CD14-positive monocyte (primary cell): ENCODE data around the gene HTR6. TPM values are rescaled to one million over a fixed set of nuclear protein-coding genes. Genes with fewer than 3 reads are reported as not detected.

Experiments used
- DNase-seq, 3 donors: peaks; one replicate each; pipeline ENCODE4 v3.0.0-alpha.2; 2011 to 2022
- H2AFZ ChIP-seq: 2 replicates; pipeline ENCODE4 v1.6.0; 2012; ENCODE audit warnings: mild to moderate bottlenecking, low read depth, low read length, inconsistent platforms; ENCODE audit not compliant: insufficient read depth, poor library complexity, severe bottlenecking
- H3K27ac ChIP-seq, 2 donors: 1 replicate in 1 of 2; 2 replicates in 1 of 2; pipeline ENCODE4 v1.5.1; 2012 to 2013; ENCODE audit warnings: low read length in 2 of 2, control low read depth in 1 of 2, inconsistent platforms in 1 of 2, low read depth in 1 of 2, mild to moderate bottlenecking in 1 of 2
- H3K27me3 ChIP-seq, 2 donors: one replicate each; pipeline versions ENCODE4 v1.6.0 to v1.6.1; 2011 to 2013; ENCODE audit warnings: low read length in 2 of 2; ENCODE audit not compliant: control insufficient read depth in 2 of 2, insufficient read depth in 2 of 2
- H3K36me3 ChIP-seq, 2 donors: replicated peaks in 1 of 2; 1 replicate in 1 of 2; 2 replicates in 1 of 2; pipeline versions ENCODE4 v1.5.1 to v1.6.1; 2012 to 2013; ENCODE audit warnings: low read length in 2 of 2, control low read depth in 1 of 2, inconsistent platforms in 1 of 2, mild to moderate bottlenecking in 1 of 2; ENCODE audit not compliant: insufficient read depth in 2 of 2, control insufficient read depth in 1 of 2
- H3K4me1 ChIP-seq, 2 donors: 1 replicate in 1 of 2; 2 replicates in 1 of 2; pipeline versions ENCODE4 v1.5.1 to v1.6.1; 2012 to 2013; ENCODE audit warnings: low read length in 2 of 2, control low read depth in 1 of 2, inconsistent platforms in 1 of 2, mild to moderate bottlenecking in 1 of 2, moderate library complexity in 1 of 2; ENCODE audit not compliant: insufficient read depth in 2 of 2, control insufficient read depth in 1 of 2
- H3K4me2 ChIP-seq: replicated peaks from 2 replicates; pipeline ENCODE3; 2012; ENCODE audit warnings: low read length, moderate library complexity, mild to moderate bottlenecking; ENCODE audit not compliant: poor library complexity, severe bottlenecking; ENCODE audit errors: extremely low read depth
- H3K4me3 ChIP-seq, 3 experiments: fragments of 200-600 bp in 1 of 3; sonication (generic) in 1 of 3; replicated peaks in 1 of 3; 1 replicate in 2 of 3; 2 replicates in 1 of 3; pipeline ENCODE4 v1.5.1; 2011 to 2013; ENCODE audit warnings: low read length in 3 of 3, mild to moderate bottlenecking in 3 of 3, control low read depth in 2 of 3, low read depth in 2 of 3, inconsistent platforms in 1 of 3, moderate library complexity in 1 of 3
- H3K79me2 ChIP-seq: 2 replicates; pipeline ENCODE4 v1.6.0; 2012; ENCODE audit warnings: mild to moderate bottlenecking, control low read depth, inconsistent platforms, low read length, moderate library complexity; ENCODE audit not compliant: insufficient read depth
- H3K9ac ChIP-seq: 2 replicates; pipeline ENCODE4 v1.6.0; 2017; ENCODE audit warnings: low read length, mild to moderate bottlenecking; ENCODE audit not compliant: insufficient read depth, poor library complexity, severe bottlenecking
- H3K9me3 ChIP-seq, 2 donors: replicated peaks in 1 of 2; 1 replicate in 1 of 2; 2 replicates in 1 of 2; pipeline versions ENCODE4 v1.5.1 to v1.6.1; 2012 to 2013; ENCODE audit warnings: low read length in 2 of 2, control low read depth in 1 of 2; ENCODE audit not compliant: control insufficient read depth in 1 of 2, insufficient read depth in 1 of 2
- H4K20me1 ChIP-seq: 2 replicates; pipeline ENCODE4 v1.6.0; 2012; ENCODE audit warnings: mild to moderate bottlenecking, low read length, control low read depth, moderate library complexity; ENCODE audit not compliant: insufficient read depth
- H3K27ac Mint-ChIP-seq, 7 donors: one replicate each; pipeline ENCODE4 v1.8.0; 2020; ENCODE audit warnings: mild to moderate bottlenecking in 7 of 7, mixed read lengths in 7 of 7, moderate library complexity in 6 of 7, inconsistent platforms in 2 of 7
- H3K27me3 Mint-ChIP-seq, 3 donors: one replicate each; pipeline ENCODE4 v1.8.0; 2021 to 2022; ENCODE audit warnings: low read depth in 3 of 3, mild to moderate bottlenecking in 3 of 3, mixed read lengths in 3 of 3, moderate library complexity in 3 of 3, inconsistent platforms in 1 of 3
- H3K36me3 Mint-ChIP-seq, 2 donors: one replicate each; pipeline ENCODE4 v1.8.0; 2020; ENCODE audit warnings: mixed read lengths in 2 of 2, inconsistent platforms in 1 of 2, mild to moderate bottlenecking in 1 of 2
- H3K4me1 Mint-ChIP-seq: one replicate; pipeline ENCODE4 v1.8.0; 2020; ENCODE audit warnings: mild to moderate bottlenecking, mixed read lengths
- H3K4me3 Mint-ChIP-seq, 2 donors: one replicate each; pipeline ENCODE4 v1.8.0; 2020; ENCODE audit warnings: mild to moderate bottlenecking in 2 of 2, mixed read lengths in 2 of 2, moderate library complexity in 1 of 2
- H3K9me3 Mint-ChIP-seq, 7 donors: one replicate each; pipeline ENCODE4 v1.8.0; 2020 to 2022; ENCODE audit warnings: mixed read lengths in 7 of 7, mild to moderate bottlenecking in 6 of 7, moderate library complexity in 6 of 7, inconsistent platforms in 2 of 7
- WGBS: methylation state at CpG from one replicate; pipeline ENCODE4 v1.1.5; 2013; ENCODE audit warnings: missing lambda C conversion rate; ENCODE audit not compliant: insufficient coverage; 5-methylcytosine and 5-hydroxymethylcytosine counted together
- intact Hi-C, 2 donors: fragments of 100-400 bp; cut with micrococcal nuclease; formaldehyde crosslinking; loops; one replicate each; pipeline versions ENCODE4 v1.15.0 to v1.15.1; 2023
- polyA plus RNA-seq, 3 donors: library from polyadenylated mRNA; depleted of rRNA in 1 of 3; unstranded in 2 of 3; stranded (reverse) in 1 of 3; fragments of 300-500 nt in 2 of 3; fragments of >200 nt in 1 of 3; fragmentation: Illumina TruSeq in 2 of 3; gene quantifications; 1 replicate in 2 of 3; 2 replicates in 1 of 3; pipeline ENCODE4 v1.2.3, GENCODE V29; 2012 to 2021
- TF ChIP-seq, protein P1 (sequence below): fragments of 200-600 bp; IDR thresholded peaks from one replicate; pipeline ENCODE4 v1.8.0; 2022; ENCODE audit warnings: antibody characterized with exemption, mild to moderate bottlenecking

Gene HTR6
- polyA plus RNA-seq, 3 donors: not detected

DNA sequence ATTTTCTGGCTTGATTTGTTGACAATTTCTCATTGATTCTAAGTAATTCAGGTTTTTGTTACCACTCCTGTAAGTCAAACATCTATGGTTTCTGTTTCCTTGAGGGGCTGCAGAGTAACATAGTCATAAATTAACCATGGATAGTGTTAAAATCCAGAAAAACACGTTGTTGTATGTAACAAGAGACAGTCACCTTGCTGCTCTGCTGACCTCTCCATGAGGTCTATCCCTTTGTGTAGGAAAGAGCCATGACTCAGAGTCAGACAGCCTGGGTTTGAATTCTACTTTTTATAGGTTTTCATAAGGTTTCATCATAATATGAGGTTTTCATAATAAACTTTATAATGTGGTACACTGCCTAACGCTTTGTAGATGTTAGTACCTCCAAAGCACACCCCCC, 48.2 kb upstream of the HTR6 start:
- H3K27ac Mint-ChIP-seq: no peak overlapping the region

GRCh38 chr1:19617376-19617775, 47.3 kb upstream of the HTR6 start:
- TF ChIP-seq, protein P1, sequence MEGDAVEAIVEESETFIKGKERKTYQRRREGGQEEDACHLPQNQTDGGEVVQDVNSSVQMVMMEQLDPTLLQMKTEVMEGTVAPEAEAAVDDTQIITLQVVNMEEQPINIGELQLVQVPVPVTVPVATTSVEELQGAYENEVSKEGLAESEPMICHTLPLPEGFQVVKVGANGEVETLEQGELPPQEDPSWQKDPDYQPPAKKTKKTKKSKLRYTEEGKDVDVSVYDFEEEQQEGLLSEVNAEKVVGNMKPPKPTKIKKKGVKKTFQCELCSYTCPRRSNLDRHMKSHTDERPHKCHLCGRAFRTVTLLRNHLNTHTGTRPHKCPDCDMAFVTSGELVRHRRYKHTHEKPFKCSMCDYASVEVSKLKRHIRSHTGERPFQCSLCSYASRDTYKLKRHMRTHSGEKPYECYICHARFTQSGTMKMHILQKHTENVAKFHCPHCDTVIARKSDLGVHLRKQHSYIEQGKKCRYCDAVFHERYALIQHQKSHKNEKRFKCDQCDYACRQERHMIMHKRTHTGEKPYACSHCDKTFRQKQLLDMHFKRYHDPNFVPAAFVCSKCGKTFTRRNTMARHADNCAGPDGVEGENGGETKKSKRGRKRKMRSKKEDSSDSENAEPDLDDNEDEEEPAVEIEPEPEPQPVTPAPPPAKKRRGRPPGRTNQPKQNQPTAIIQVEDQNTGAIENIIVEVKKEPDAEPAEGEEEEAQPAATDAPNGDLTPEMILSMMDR: no peak
- peaks cover 38% of the 10 kb centered on the region for H3K79me2 ChIP-seq

More for the DNA sequence above, 48.2 kb upstream of the HTR6 start:
- no CpG with 5 or more reads among the region's 2 CpGs for WGBS
- H3K27ac ChIP-seq: no peak overlapping the region
- H3K36me3 Mint-ChIP-seq: peaks cover 23 to 31% of the 10 kb centered on the region in 2 donors
- H3K4me1 ChIP-seq: no peaks in the 10 kb centered on the region
- H2AFZ ChIP-seq: no peak overlapping the region
- peaks cover 1% of the 10 kb centered on the region for H3K4me1 Mint-ChIP-seq
- intact Hi-C loops: no loop called here
- peaks cover 45% of the 10 kb centered on the region for H3K79me2 ChIP-seq
- H3K9ac ChIP-seq: no peak overlapping the region
- no peaks in the 10 kb centered on the region for H3K27me3 Mint-ChIP-seq
- H3K4me3 Mint-ChIP-seq: no peak overlapping the region
- H3K9me3 ChIP-seq: no peaks in the 10 kb centered on the region
- peaks cover 20 to 47% of the 10 kb centered on the region in 2 donors for H3K36me3 ChIP-seq
- H3K4me2 ChIP-seq: no peak overlapping the region
- DNase-seq: no peak
- H3K4me3 ChIP-seq: no peak overlapping the region
- no peaks in the 10 kb centered on the region for H3K9me3 Mint-ChIP-seq
- H4K20me1 ChIP-seq: peaks cover 80% of the 10 kb centered on the region
- TF ChIP-seq, protein P1: no peak
- no peaks in the 10 kb centered on the region for H3K27me3 ChIP-seq

More at GRCh38 chr1:19617376-19617775, 47.3 kb upstream of the HTR6 start:
- peaks cover 25 to 35% of the 10 kb centered on the region in 2 donors for H3K36me3 Mint-ChIP-seq
- no peaks in the 10 kb centered on the region for H3K27me3 Mint-ChIP-seq
- no peak overlapping the region for H3K4me3 Mint-ChIP-seq
- H3K27me3 ChIP-seq: no peaks in the 10 kb centered on the region
- H3K4me1 ChIP-seq: no peaks in the 10 kb centered on the region
- H3K4me1 Mint-ChIP-seq: no peaks in the 10 kb centered on the region
- no peak overlapping the region for H3K9ac ChIP-seq
- peaks cover 83% of the 10 kb centered on the region for H4K20me1 ChIP-seq
- no peak overlapping the region for H3K27ac Mint-ChIP-seq
- WGBS: no CpG with 5 or more reads among the region's 3 CpGs
- intact Hi-C loops: no loop called here
- no peak for DNase-seq
- H3K9me3 ChIP-seq: no peaks in the 10 kb centered on the region
- H3K9me3 Mint-ChIP-seq: no peaks in the 10 kb centered on the region
- no peak overlapping the region for H2AFZ ChIP-seq
- H3K4me2 ChIP-seq: no peak overlapping the region
- no peak overlapping the region for H3K27ac ChIP-seq
- no peak overlapping the region for H3K4me3 ChIP-seq
- H3K36me3 ChIP-seq: peaks cover 21 to 55% of the 10 kb centered on the region in 2 donors
